Pancreas (tissue), 10 donors: ENCODE data around the gene SLC27A4. TPM values are rescaled to one million over a fixed set of nuclear protein-coding genes. Genes with fewer than 3 reads are reported as not detected.

Experiments
- ATAC-seq, 4 donors: fragments of 200-7000 bp; cut with Tn5 transposase; one replicate each; pipeline versions ENCODE4 v1.8.0 to v1.9.1; 2020; ENCODE audit warnings: mild to moderate bottlenecking in 4 of 4, moderate library complexity in 4 of 4
- DNase-seq, 6 donors: peaks; one replicate each; pipeline ENCODE4 v3.0.0-alpha.2; 2020
- FAIRE-seq: peaks from 2 replicates; lab custom pipeline; 2012; peaks lifted over from hg19 to GRCh38; lab: Jason Lieb, UNC
- H3K27ac ChIP-seq, 4 donors: fragments of 200-600 bp; sonication (generic); 1 replicate in 3 of 4; 2 replicates in 1 of 4; pipeline versions ENCODE4 v1.5.0 to v1.8.0; 2020
- H3K27me3 ChIP-seq, 4 donors: fragments of 200-600 bp; one replicate each; pipeline ENCODE4 v1.8.0; 2021
- H3K36me3 ChIP-seq, 3 donors: fragments of 200-600 bp; sonication (generic) in 1 of 3; one replicate each; pipeline versions ENCODE4 v1.5.0 to v1.8.0; 2020 to 2021
- H3K4me1 ChIP-seq, 3 donors: fragments of 200-600 bp; one replicate each; pipeline ENCODE4 v1.8.0; 2021
- H3K4me3 ChIP-seq, 4 donors: fragments of 200-600 bp; sonication (generic) in 2 of 4; one replicate each; pipeline versions ENCODE4 v1.5.0 to v1.8.0; 2020 to 2021
- H3K9me3 ChIP-seq, 4 donors: fragments of 200-600 bp; one replicate each; pipeline ENCODE4 v1.8.0; 2021
- WGBS, 2 donors: extraction: QIAGEN DNeasy Blood & Tissue Kit; methylation state at CpG; one replicate each; pipeline ENCODE4 v1.1.7; 2013; 5-methylcytosine and 5-hydroxymethylcytosine counted together
- intact Hi-C, 3 donors: fragments of 100-400 bp; cut with DNase I; formaldehyde crosslinking; loops; one replicate each; pipeline versions ENCODE4 v1.11.1 to v1.14.2; 2022
- polyA plus RNA-seq, 2 donors: library from polyadenylated mRNA; stranded (reverse); fragments of 200-250 nt; gene quantifications; one replicate each; pipeline ENCODE4 v1.2.3, GENCODE V29; 2013
- total RNA-seq, 6 donors: library from RNA; stranded (reverse); fragmentation: NEBNext Ultra II Directional in 4 of 6; extraction: Animal tissue kit (Norgen Biotek cat#: 25700) in 4 of 6; gene quantifications; one replicate each; pipeline versions ENCODE4 v1.2.1 to v1.2.4, GENCODE V29; 2021 to 2023
- TF ChIP-seq, protein P1 (sequence below), 4 donors: fragments of 200-600 bp; sonication (generic) in 3 of 4; IDR thresholded peaks; one replicate each; pipeline versions ENCODE4 v1.5.0 to v1.8.0; 2021; ENCODE audit warnings: antibody characterized with exemption in 4 of 4
- donor health status: healthy with polysubstance abuse.
- donor health status: DM: no; HTN: no; CAD: no; lungs with moderate emphysema.
- donor health status: DM: no; HTN: no; CAD: no.
- donor health status: control.
- donor health status: control.
- donor health status: Bipolar disorder and iron deficiency.
- donor health status: DM: yes; HTN: yes; CAD: no.
- donor health status: DM: no; HTN: no; CAD: no.
- donor health status: DM: no; HTN: no; CAD: no.
- donor health status: DM: yes; HTN: yes; CAD: no.

SLC27A4 gene
- total and polyA plus RNA-seq, 8 donors: 9.6 to 32.9 (median 13.2) TPM

DNA sequence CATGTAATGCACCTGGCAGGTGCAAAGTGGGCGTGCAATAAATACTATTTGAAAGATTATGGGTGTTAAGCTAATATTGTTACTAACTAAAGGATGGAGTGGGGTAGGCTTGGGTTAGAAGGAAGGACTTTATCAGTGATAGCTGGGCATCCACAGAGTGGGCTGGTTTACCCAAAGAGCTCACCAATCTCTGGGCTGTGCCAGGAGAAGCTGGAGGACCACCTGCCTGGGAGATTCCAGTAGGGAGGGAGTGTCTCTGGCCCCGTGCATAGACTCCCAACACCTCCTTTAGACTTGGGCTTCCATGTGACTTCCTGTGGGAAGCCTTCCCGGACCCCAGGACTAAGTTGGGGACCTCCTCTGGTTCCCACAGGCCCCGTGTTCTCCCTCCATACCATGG, 25.2 kb downstream of the SLC27A4 start:
- 75 to 86% methylated on average over 4 of the region's 4 CpGs for WGBS, 2 donors
- H3K4me3 ChIP-seq: no peak overlapping the region
- FAIRE-seq: no peak
- intact Hi-C loops: no loop called here
- no peak for DNase-seq
- no peaks in the 10 kb centered on the region for H3K36me3 ChIP-seq
- no peak overlapping the region for H3K27ac ChIP-seq
- no peak for ATAC-seq
- no peaks in the 10 kb centered on the region for H3K9me3 ChIP-seq
- H3K27me3 ChIP-seq: no peaks in the 10 kb centered on the region
- H3K4me1 ChIP-seq: peaks cover 5 to 13% (median 7%) of the 10 kb centered on the region in 3 donors
- TF ChIP-seq, protein P1, sequence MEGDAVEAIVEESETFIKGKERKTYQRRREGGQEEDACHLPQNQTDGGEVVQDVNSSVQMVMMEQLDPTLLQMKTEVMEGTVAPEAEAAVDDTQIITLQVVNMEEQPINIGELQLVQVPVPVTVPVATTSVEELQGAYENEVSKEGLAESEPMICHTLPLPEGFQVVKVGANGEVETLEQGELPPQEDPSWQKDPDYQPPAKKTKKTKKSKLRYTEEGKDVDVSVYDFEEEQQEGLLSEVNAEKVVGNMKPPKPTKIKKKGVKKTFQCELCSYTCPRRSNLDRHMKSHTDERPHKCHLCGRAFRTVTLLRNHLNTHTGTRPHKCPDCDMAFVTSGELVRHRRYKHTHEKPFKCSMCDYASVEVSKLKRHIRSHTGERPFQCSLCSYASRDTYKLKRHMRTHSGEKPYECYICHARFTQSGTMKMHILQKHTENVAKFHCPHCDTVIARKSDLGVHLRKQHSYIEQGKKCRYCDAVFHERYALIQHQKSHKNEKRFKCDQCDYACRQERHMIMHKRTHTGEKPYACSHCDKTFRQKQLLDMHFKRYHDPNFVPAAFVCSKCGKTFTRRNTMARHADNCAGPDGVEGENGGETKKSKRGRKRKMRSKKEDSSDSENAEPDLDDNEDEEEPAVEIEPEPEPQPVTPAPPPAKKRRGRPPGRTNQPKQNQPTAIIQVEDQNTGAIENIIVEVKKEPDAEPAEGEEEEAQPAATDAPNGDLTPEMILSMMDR (IDR thresholded peaks at IDR 0.05): no peak

DNA sequence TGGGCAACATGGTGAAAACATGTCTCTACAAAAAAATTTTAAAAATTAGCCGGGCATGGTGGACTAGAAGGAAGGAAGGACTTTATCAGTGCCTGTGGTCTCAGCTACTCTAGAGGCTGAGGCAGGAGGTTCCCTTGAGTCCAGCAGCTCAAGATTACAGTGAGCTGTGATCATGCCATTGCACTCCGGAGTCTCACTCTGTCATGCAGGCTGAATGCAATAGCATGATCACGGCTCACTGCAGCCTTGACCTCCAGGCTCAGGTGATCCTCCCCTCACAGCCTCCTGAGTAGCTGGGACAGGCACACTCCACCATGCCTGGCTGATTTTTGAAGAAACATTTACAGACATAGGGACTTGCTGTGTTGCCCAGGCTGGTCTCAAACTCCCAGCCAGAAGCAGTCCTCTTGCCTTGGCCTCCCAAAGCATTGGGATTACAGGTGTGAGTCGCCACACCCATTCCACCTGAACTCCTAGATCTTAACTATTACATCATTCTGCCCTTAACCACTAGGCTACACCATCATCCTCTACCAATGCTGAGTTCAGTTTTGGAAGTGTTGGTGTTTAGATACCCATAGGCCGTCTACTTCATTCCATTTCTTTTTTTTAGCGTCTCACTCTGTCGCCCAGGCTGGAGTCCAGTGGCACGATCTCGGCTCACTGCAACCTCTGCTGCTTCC, 28.8 kb downstream of the SLC27A4 start:
- intact Hi-C loops: no loop called here
- no peak for ATAC-seq
- Histone ChIP-seq H3K27me3 (no peaks in the 10 kb centered on the region), H3K4me3 (no peak overlapping the region), H3K27ac (no peak overlapping the region), H3K36me3 (no peaks in the 10 kb centered on the region), H3K4me1 (peaks cover 6 to 18% (median 6%) of the 10 kb centered on the region in 3 donors), H3K9me3 (no peaks in the 10 kb centered on the region)
- FAIRE-seq: no peak
- 92 to 94% methylated on average over 9 of the region's 9 CpGs for WGBS, 2 donors
- DNase-seq: no peak
- TF ChIP-seq, protein P1 (IDR thresholded peaks at IDR 0.05): no peak

DNA sequence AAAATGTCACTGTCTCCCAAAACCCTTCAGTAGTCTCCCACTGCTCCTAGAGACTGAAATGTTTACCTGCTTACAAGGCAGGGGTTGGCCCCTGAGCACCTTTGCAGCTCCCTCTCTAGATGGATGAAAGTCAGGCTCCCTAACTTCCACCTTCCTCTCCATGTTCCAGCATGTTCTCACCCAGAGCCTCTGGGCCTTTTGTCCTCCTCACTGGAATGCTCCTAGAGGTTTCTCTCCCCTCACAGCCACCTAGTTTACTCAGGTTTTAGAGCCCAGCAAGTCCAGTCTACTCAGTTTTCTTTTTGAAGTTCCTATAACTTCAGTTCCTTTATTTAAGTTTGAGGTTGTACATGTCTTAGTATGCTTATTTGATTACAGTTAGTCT, 30.0 kb downstream of the SLC27A4 start:
- TF ChIP-seq, protein P1 (IDR thresholded peaks at IDR 0.05): no peak
- H3K9me3 ChIP-seq: no peaks in the 10 kb centered on the region
- no peak for FAIRE-seq

DNA sequence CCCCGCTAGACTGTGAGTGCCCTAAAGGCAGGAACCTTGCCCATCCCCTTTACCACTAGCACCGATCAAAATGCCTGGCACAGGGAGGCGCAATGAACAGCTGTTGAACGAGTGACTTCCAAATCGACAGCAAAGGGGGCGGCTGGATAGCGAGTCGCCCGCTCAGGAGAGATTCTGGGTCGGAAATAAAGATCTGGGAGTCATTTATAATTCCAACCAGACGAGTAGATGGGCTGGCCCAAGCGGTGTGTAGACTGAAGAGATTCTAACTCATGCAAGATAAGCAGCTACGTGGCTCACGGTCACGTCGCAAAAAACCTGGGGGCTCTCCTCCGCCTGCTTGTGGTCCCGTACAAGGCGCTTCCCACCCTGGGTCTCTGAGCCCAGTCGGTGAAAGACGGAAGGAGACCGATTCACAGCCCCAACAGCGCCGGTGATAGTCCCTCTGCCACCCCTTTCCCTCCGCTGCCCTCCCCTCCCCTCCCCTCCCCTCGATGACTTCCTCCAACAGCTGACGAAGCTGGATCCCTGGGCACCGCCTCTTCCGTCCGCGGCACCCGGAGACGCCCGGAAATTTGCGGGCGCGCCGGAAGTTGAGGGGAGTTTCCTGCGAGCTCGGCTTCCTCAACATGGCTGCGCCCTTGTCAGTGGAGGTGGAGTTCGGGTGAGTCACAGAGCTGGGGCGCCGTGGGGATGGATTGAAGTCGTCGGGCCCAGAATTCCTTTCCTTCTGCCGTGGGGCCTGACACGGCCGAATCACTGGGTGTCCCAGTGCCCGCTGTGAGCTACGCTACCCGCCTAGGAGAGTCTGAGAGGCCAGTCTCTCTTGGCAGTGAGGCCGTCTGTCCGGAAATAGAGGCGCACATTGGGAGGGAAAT, 30.7 kb downstream of the SLC27A4 start, which contains the start of gene URM1:
TSS of gene URM1 (plus strand) at position 623 of the 878 bp plus-strand sequence. CDS start at position 630, 7 bp downstream.
- H3K27ac ChIP-seq: peak within 1 kb of the TSS; percentile 80 to 91 (median 86)
- WGBS, 2 donors: 0% methylated on average over 51 to 55 of the region's 55 CpGs
- FAIRE-seq (peak; percentile 39), DNase-seq (peak; percentile 92 to 97 (median 95)), ATAC-seq (peak; percentile 97 to 99 (median 98))
- intact Hi-C loops: no loop called here
- H3K4me3 ChIP-seq: peak within 1 kb of the TSS; percentile 69 to 94 (median 84)
- no peaks in the 10 kb centered on the region for H3K27me3 ChIP-seq
- TF ChIP-seq, protein P1 (IDR thresholded peaks at IDR 0.05): no peak
- H3K36me3 ChIP-seq: no peaks in the 10 kb centered on the region
- H3K4me1 ChIP-seq: peaks cover 6 to 18% (median 6%) of the 10 kb centered on the region in 3 donors
- H3K9me3 ChIP-seq: no peaks in the 10 kb centered on the region

More for the DNA sequence above, 30.0 kb downstream of the SLC27A4 start:
- peak overlapping the region; percentile 80 to 91 (median 86) for H3K27ac ChIP-seq
- H3K27me3 ChIP-seq: no peaks in the 10 kb centered on the region
- peak overlapping the region; percentile 69 to 94 (median 84) for H3K4me3 ChIP-seq
- intact Hi-C loops: no loop called here
- H3K4me1 ChIP-seq: peaks cover 6 to 18% (median 6%) of the 10 kb centered on the region in 3 donors
- ATAC-seq (no peak), DNase-seq (no peak)
- H3K36me3 ChIP-seq: no peaks in the 10 kb centered on the region
